Immature natural killer cell (primary cell): ENCODE data around the gene LHX6. TPM values are rescaled to one million over a fixed set of nuclear protein-coding genes. Genes with fewer than 3 reads are reported as not detected.

Experiments
- DNase-seq, 3 donors: peaks; one replicate each; pipeline ENCODE4 v3.0.0; 2022; ENCODE audit warnings: mixed read lengths in 1 of 3
- H3K27ac Mint-ChIP-seq, 6 donors: one replicate each; pipeline ENCODE4 v1.8.0; 2020; ENCODE audit warnings: mixed read lengths in 6 of 6, mild to moderate bottlenecking in 5 of 6, inconsistent platforms in 4 of 6, moderate library complexity in 3 of 6
- H3K27me3 Mint-ChIP-seq, 3 donors: one replicate each; pipeline ENCODE4 v1.8.0; 2020 to 2021; ENCODE audit warnings: low read depth in 3 of 3, mild to moderate bottlenecking in 3 of 3, mixed read lengths in 3 of 3, moderate library complexity in 3 of 3, inconsistent platforms in 1 of 3
- H3K36me3 Mint-ChIP-seq, 3 donors: one replicate each; pipeline ENCODE4 v1.8.0; 2020; ENCODE audit warnings: mixed read lengths in 3 of 3, inconsistent platforms in 2 of 3, mild to moderate bottlenecking in 2 of 3
- H3K4me1 Mint-ChIP-seq, 2 donors: one replicate each; pipeline ENCODE4 v1.8.0; 2020; ENCODE audit warnings: inconsistent platforms in 2 of 2, mild to moderate bottlenecking in 2 of 2, mixed read lengths in 2 of 2, moderate library complexity in 1 of 2
- H3K4me3 Mint-ChIP-seq, 5 donors: one replicate each; pipeline ENCODE4 v1.8.0; 2020; ENCODE audit warnings: mild to moderate bottlenecking in 5 of 5, mixed read lengths in 5 of 5, inconsistent platforms in 3 of 5, moderate library complexity in 3 of 5
- H3K9me3 Mint-ChIP-seq, 6 donors: one replicate each; pipeline ENCODE4 v1.8.0; 2020; ENCODE audit warnings: mild to moderate bottlenecking in 6 of 6, mixed read lengths in 6 of 6, inconsistent platforms in 4 of 6, moderate library complexity in 3 of 6
- polyA plus RNA-seq, 3 donors: library from polyadenylated mRNA; unstranded; fragments of 300-500 nt; fragmentation: Illumina TruSeq; gene quantifications; one replicate each; pipeline ENCODE4 v1.2.3, GENCODE V29; 2021

The LHX6 gene
- polyA plus RNA-seq, 3 donors from 2014 or later = not detected

GRCh38 chr9:122159026-122159924 lies 69.5 kb downstream of the LHX6 start, which contains the start of the genes MORN5 and NDUFA8:
Gene MORN5, plus strand, starts transcription at chr9:122159908. Its CDS starts 65 bp downstream, at chr9:122159973.
Gene NDUFA8, minus strand, starts transcription at chr9:122159779. Its CDS starts 102 bp downstream, at chr9:122159677.
- Mint-ChIP-seq H3K27ac (peak within 1 kb of the TSS; percentile 90 to 97 (median 91)), H3K4me3 (peak within 1 kb of the TSS; percentile 93 to 99 (median 95)), H3K9me3 (peaks cover 0 to 5% (median under 1%) of the 10 kb centered on the region in 6 donors), H3K4me1 (peaks cover 42 to 53% of the 10 kb centered on the region in 2 donors), H3K27me3 (peaks cover 8 to 12% (median 10%) of the 10 kb centered on the region in 3 donors), H3K36me3 (no peaks in the 10 kb centered on the region)
- DNase-seq = peak; percentile 95 to 96 (median 95)

- peaks cover 7 to 10% (median 8%) of the 10 kb centered on the region in 3 donors for H3K27me3 Mint-ChIP-seq
- peak overlapping the region in 4 of 5 donors; percentile 0 to 36 (median 8) for H3K4me3 Mint-ChIP-seq
- H3K4me1 Mint-ChIP-seq = peaks cover 43 to 54% of the 10 kb centered on the region in 2 donors
- H3K36me3 Mint-ChIP-seq = no peaks in the 10 kb centered on the region
- H3K9me3 Mint-ChIP-seq = peaks cover 0 to 5% (median under 1%) of the 10 kb centered on the region in 6 donors
- peak in 1 of 3 donors; percentile 10 for DNase-seq
- peak overlapping the region in 1 of 6 donors; percentile 90 for H3K27ac Mint-ChIP-seq
Observed at GRCh38 chr9:122158202-122158601, 70.6 kb downstream of the LHX6 start.

GRCh38 chr9:122155796-122156195 lies 73.0 kb downstream of the LHX6 start:
- Mint-ChIP-seq H3K4me1 (peaks cover 43 to 54% of the 10 kb centered on the region in 2 donors), H3K27me3 (peaks cover 7 to 10% (median 8%) of the 10 kb centered on the region in 3 donors), H3K27ac (peak overlapping the region in 1 of 6 donors; percentile 38), H3K36me3 (peaks cover 0 to 4% (median 0%) of the 10 kb centered on the region in 3 donors), H3K4me3 (no peak overlapping the region), H3K9me3 (no peaks in the 10 kb centered on the region)
- DNase-seq = no peak

Other genes with a start within 250 kb of the LHX6 start
- gene TTLL11, start 135.6 kb downstream of the LHX6 start, polyA plus RNA-seq = 1 to 10 TPM; 3.1 to 8.3 (median 5.6) TPM
- 10 to 100 TPM; 67.9 to 89.2 (median 79.3) TPM for gene NDUFA8, start 69.2 kb downstream of the LHX6 start, polyA plus RNA-seq
- not detected for gene MORN5, start 69.0 kb downstream of the LHX6 start, polyA plus RNA-seq
- gene RBM18, start 35.9 kb upstream of the LHX6 start, polyA plus RNA-seq = 10 to 100 TPM; 20.9 to 26.5 (median 21.8) TPM
- gene MRRF, start 35.9 kb upstream of the LHX6 start, polyA plus RNA-seq = 10 to 100 TPM; 11.5 to 18.4 (median 16.3) TPM
- gene PTGS1, start 142.1 kb upstream of the LHX6 start, polyA plus RNA-seq = 1 to 10 TPM; 1.8 to 5.4 (median 2.0) TPM
- not detected for gene OR1J1, start 249.0 kb upstream of the LHX6 start, polyA plus RNA-seq